B cell (primary cell): ENCODE results near the gene ZDHHC11. TPM values are rescaled to one million over a fixed set of nuclear protein-coding genes. Genes with fewer than 3 reads are reported as not detected.

ENCODE experiments used
- ATAC-seq: fragments of 200-7000 bp; cut with Tn5 transposase; one replicate; pipeline ENCODE4 v1.10.0; 2021; ENCODE audit warnings: low read depth, mild to moderate bottlenecking, moderate number of reproducible peaks, moderate library complexity
- CTCF ChIA-PET: fragments of 350-600 bp; sonication (Branson Sonifier 250); formaldehyde crosslinking; loops from one replicate; lab custom pipeline; 2021; ENCODE audit warnings: antibody characterized with exemption, inconsistent platforms; lab: Charles Lee
- POLR2A ChIA-PET: fragments of 350-600 bp; sonication (Branson Sonifier 250); formaldehyde crosslinking; loops from one replicate; lab custom pipeline; 2021; ENCODE audit warnings: antibody characterized with exemption; lab: Charles Lee
- DNase-seq: peaks from one replicate; pipeline ENCODE4 v3.0.0; 2013
- H2AFZ ChIP-seq: 2 replicates; pipeline ENCODE4 v1.6.1; 2012; ENCODE audit warnings: mild to moderate bottlenecking, low read depth, low read length; ENCODE audit not compliant: insufficient read depth, poor library complexity, severe bottlenecking
- H3K27ac ChIP-seq, 2 donors: 1 replicate in 1 of 2; 2 replicates in 1 of 2; pipeline ENCODE4 v1.5.1; 2012 to 2013; ENCODE audit warnings: low read length in 2 of 2, mild to moderate bottlenecking in 2 of 2, moderate library complexity in 1 of 2
- H3K27me3 ChIP-seq, 4 experiments: fragments of 200-600 bp in 1 of 4; sonication (generic) in 1 of 4; replicated peaks in 1 of 4; 1 replicate in 2 of 4; 2 replicates in 2 of 4; pipeline versions ENCODE4 v1.6.1 to v1.7.0; 2013 to 2016; ENCODE audit warnings: low read length in 3 of 4, mild to moderate bottlenecking in 2 of 4, mixed read lengths in 1 of 4, moderate library complexity in 1 of 4; ENCODE audit not compliant: insufficient read depth in 4 of 4, control insufficient read depth in 3 of 4; ENCODE audit errors: control extremely low read depth in 1 of 4
- H3K36me3 ChIP-seq, 2 experiments: replicated peaks in 1 of 2; 1 replicate in 1 of 2; 2 replicates in 1 of 2; pipeline versions ENCODE4 v1.6.1 to v1.7.1; 2013; ENCODE audit warnings: low read length in 1 of 2; ENCODE audit not compliant: insufficient read depth in 2 of 2, control insufficient read depth in 1 of 2; ENCODE audit errors: control extremely low read depth in 1 of 2, extremely low read depth in 1 of 2
- H3K4me1 ChIP-seq, 2 donors: fragments of 200-600 bp in 1 of 2; sonication (generic) in 1 of 2; 1 replicate in 1 of 2; 2 replicates in 1 of 2; pipeline versions ENCODE4 v1.5.1 to v1.6.1; 2013 to 2017; ENCODE audit warnings: low read length in 2 of 2; ENCODE audit not compliant: control insufficient read depth in 2 of 2, insufficient read depth in 2 of 2
- H3K4me2 ChIP-seq: replicated peaks from 2 replicates; pipeline ENCODE3; 2012; ENCODE audit warnings: mild to moderate bottlenecking, low read depth, low read length; ENCODE audit not compliant: poor library complexity, severe bottlenecking
- H3K4me3 ChIP-seq, 5 experiments: fragments of 200-600 bp in 1 of 5; sonication (generic) in 1 of 5; 1 replicate in 3 of 5; 2 replicates in 2 of 5; pipeline versions ENCODE4 v1.5.1 to v1.7.0; 2011 to 2016; ENCODE audit warnings: low read length in 4 of 5, mild to moderate bottlenecking in 4 of 5, low read depth in 2 of 5, control low read depth in 1 of 5, moderate library complexity in 1 of 5; ENCODE audit not compliant: insufficient read depth in 1 of 5; ENCODE audit errors: control extremely low read depth in 1 of 5, extremely low read depth in 1 of 5
- H3K79me2 ChIP-seq: fragments of 200-600 bp; sonication (generic); one replicate; pipeline ENCODE4 v1.6.0; 2016; ENCODE audit warnings: low read length; ENCODE audit not compliant: control insufficient read depth, insufficient read depth
- H3K9ac ChIP-seq: fragments of 200-600 bp; sonication (generic); 2 replicates; pipeline ENCODE4 v1.6.1; 2017; ENCODE audit warnings: mild to moderate bottlenecking, low read length, moderate library complexity
- H3K9me3 ChIP-seq, 3 donors: one replicate each; pipeline versions ENCODE4 v1.6.1 to v1.7.1; 2013; ENCODE audit warnings: low read length in 2 of 3; ENCODE audit not compliant: control insufficient read depth in 2 of 3, insufficient read depth in 1 of 3; ENCODE audit errors: control extremely low read depth in 1 of 3
- H4K20me1 ChIP-seq: 2 replicates; pipeline ENCODE4 v1.6.0; 2012; ENCODE audit warnings: mild to moderate bottlenecking, low read length; ENCODE audit not compliant: insufficient read depth, control insufficient read depth, poor library complexity, severe bottlenecking
- H3K27ac Mint-ChIP-seq: one replicate; pipeline ENCODE4 v1.8.0; 2021; ENCODE audit warnings: mixed read lengths
- H3K27me3 Mint-ChIP-seq: one replicate; pipeline ENCODE4 v1.8.0; 2021; ENCODE audit warnings: mixed read lengths
- H3K4me1 Mint-ChIP-seq: one replicate; pipeline ENCODE4 v1.8.0; 2021; ENCODE audit warnings: mixed read lengths
- H3K4me3 Mint-ChIP-seq: one replicate; pipeline ENCODE4 v1.8.0; 2021; ENCODE audit warnings: mixed read lengths
- H3K9me3 Mint-ChIP-seq: one replicate; pipeline ENCODE4 v1.8.0; 2022; ENCODE audit warnings: mixed read lengths; ENCODE audit not compliant: insufficient read depth
- CTCF ChIP-seq: fragments of 200-600 bp; IDR thresholded peaks from one replicate; pipeline ENCODE4 v1.8.0; 2022; ENCODE audit warnings: antibody characterized with exemption, mild to moderate bottlenecking
- EZH2 ChIP-seq: IDR thresholded peaks from 2 replicates; pipeline ENCODE4 v1.6.1; 2012; ENCODE audit warnings: borderline replicate concordance, low read depth, mild to moderate bottlenecking, moderate library complexity, low read length; ENCODE audit not compliant: insufficient read depth, poor library complexity, severe bottlenecking
- WGBS: methylation state at CpG from one replicate; pipeline ENCODE4 v1.1.5; 2013; ENCODE audit warnings: missing lambda C conversion rate; ENCODE audit not compliant: insufficient coverage; 5-methylcytosine and 5-hydroxymethylcytosine counted together
- intact Hi-C: fragments of 100-400 bp; cut with micrococcal nuclease; formaldehyde crosslinking; loops from one replicate; pipeline ENCODE4 v1.10.0; 2022
- polyA plus RNA-seq: library from polyadenylated mRNA; depleted of rRNA; stranded (reverse); fragments of >200 nt; gene quantifications from 2 replicates; pipeline ENCODE4 v1.2.3, GENCODE V29; 2012
- total RNA-seq, 2 donors: library from RNA; stranded (reverse); fragments of 120-200 nt in 1 of 2; gene quantifications; 1 replicate in 1 of 2; 2 replicates in 1 of 2; pipeline versions ENCODE4 v1.2.3 to v1.2.4, GENCODE V29; 2013 to 2022

The ZDHHC11 gene
- total and polyA plus RNA-seq, 2 donors (not counting 1 experiment from before 2014, with no cell fraction given): 0.69 to 3.0 TPM

GRCh38 chr5:878125-878524, 27.3 kb upstream of the ZDHHC11 start:
- Histone ChIP-seq H2AFZ (no peak overlapping the region), H3K4me2 (no peak overlapping the region), H3K79me2 (peaks cover 10% of the 10 kb centered on the region), H3K36me3 (peaks cover 7 to 58% of the 10 kb centered on the region in 2 experiments), H3K27me3 (no peaks in the 10 kb centered on the region), H3K9me3 (peaks cover 0 to 9% (median 0%) of the 10 kb centered on the region in 3 donors), H4K20me1 (peaks cover 31% of the 10 kb centered on the region), H3K9ac (no peak overlapping the region), H3K27ac (no peak overlapping the region), H3K4me3 (no peak overlapping the region), H3K4me1 (no peaks in the 10 kb centered on the region)
- H3K4me3 Mint-ChIP-seq: no peak overlapping the region
- POLR2A ChIA-PET: no interaction called here
- no peaks in the 10 kb centered on the region for H3K9me3 Mint-ChIP-seq
- TF ChIP-seq CTCF (no peak), EZH2 (no peak)
- no peaks in the 10 kb centered on the region for H3K27me3 Mint-ChIP-seq
- H3K4me1 Mint-ChIP-seq: peaks cover 8% of the 10 kb centered on the region
- CTCF ChIA-PET: no interaction called here
- ATAC-seq (no peak), DNase-seq (no peak)
- 97% methylated on average over 15 of the region's 15 CpGs for WGBS
- no peak overlapping the region for H3K27ac Mint-ChIP-seq
- intact Hi-C loops: no loop called here

GRCh38 chr5:876398-877365, 25.9 kb upstream of the ZDHHC11 start:
- Histone ChIP-seq H3K27ac (no peak overlapping the region), H4K20me1 (peaks cover 24% of the 10 kb centered on the region), H3K4me3 (no peak overlapping the region), H3K4me1 (no peaks in the 10 kb centered on the region), H3K9ac (no peak overlapping the region), H2AFZ (no peak overlapping the region), H3K36me3 (peaks cover 5 to 53% of the 10 kb centered on the region in 2 experiments), H3K79me2 (no peaks in the 10 kb centered on the region), H3K4me2 (no peak overlapping the region), H3K27me3 (no peaks in the 10 kb centered on the region), H3K9me3 (no peaks in the 10 kb centered on the region)
- TF ChIP-seq EZH2 (no peak), CTCF (no peak)
- intact Hi-C loops: no loop called here
- H3K27me3 Mint-ChIP-seq: no peaks in the 10 kb centered on the region
- POLR2A ChIA-PET: no interaction called here
- CTCF ChIA-PET: no interaction called here
- WGBS: 99% methylated on average over 19 of the region's 28 CpGs
- DNase-seq (no peak), ATAC-seq (no peak)
- H3K4me3 Mint-ChIP-seq: no peak overlapping the region
- peaks cover 3% of the 10 kb centered on the region for H3K4me1 Mint-ChIP-seq
- no peak overlapping the region for H3K27ac Mint-ChIP-seq
- H3K9me3 Mint-ChIP-seq: no peaks in the 10 kb centered on the region
